ENCODE data around the gene CXCR4.

The CXCR4 gene

GRCh38 chr2:136070913-136071312 lies 47.0 kb downstream of the CXCR4 start:
- DNase-seq, result no peak

- DNase-seq, result no peak
These were observed 48.2 kb downstream of the CXCR4 start for GRCh38 chr2:136069773-136070172.

- no peak for DNase-seq
These were observed 49.2 kb downstream of the CXCR4 start for GRCh38 chr2:136068581-136069227.

- DNase-seq, result peak in 1 of 2 experiments; percentile 13
These were observed 49.9 kb downstream of the CXCR4 start for GRCh38 chr2:136067897-136068580.

- DNase-seq, result no peak
These were observed 50.5 kb downstream of the CXCR4 start for GRCh38 chr2:136067459-136067858.

GRCh38 chr2:136065907-136066306 lies 52.0 kb downstream of the CXCR4 start:
- DNase-seq, result no peak

- DNase-seq, result no peak
These were observed 52.6 kb downstream of the CXCR4 start for GRCh38 chr2:136065384-136065783.
